CD4-positive, CD25-positive, alpha-beta regulatory T cell (primary cell): Measurements from ENCODE around the gene TNFRSF13B. TPM values are rescaled to one million over a fixed set of nuclear protein-coding genes. Genes with fewer than 3 reads are reported as not detected.

Experiments
- ATAC-seq, 2 donors: fragments of 150-1000 bp; cut with Tn5 transposase; one replicate each; pipeline ENCODE4 v1.10.0; 2021; ENCODE audit warnings: low read depth in 2 of 2, moderate number of reproducible peaks in 2 of 2, moderate library complexity in 1 of 2
- DNase-seq, 3 donors: peaks; one replicate each; pipeline versions ENCODE4 v3.0.0 to v3.0.0-alpha.2; 2012 to 2022; ENCODE audit warnings: mixed read lengths in 1 of 3
- H3K27ac ChIP-seq: one replicate; pipeline ENCODE4 v1.7.0; 2013; ENCODE audit warnings: mild to moderate bottlenecking, low read length; ENCODE audit not compliant: insufficient read depth, poor library complexity, severe bottlenecking
- H3K27me3 ChIP-seq: one replicate; pipeline ENCODE4 v1.7.0; 2013; ENCODE audit warnings: low read length; ENCODE audit not compliant: control insufficient read depth, insufficient read depth
- H3K36me3 ChIP-seq: one replicate; pipeline ENCODE4 v1.7.0; 2013; ENCODE audit warnings: mild to moderate bottlenecking, low read length, moderate library complexity; ENCODE audit not compliant: control insufficient read depth, insufficient read depth
- H3K4me1 ChIP-seq: 2 replicates; pipeline ENCODE4 v1.7.0; 2013; ENCODE audit warnings: mild to moderate bottlenecking, low read length; ENCODE audit not compliant: insufficient read depth, control insufficient read depth, poor library complexity, severe bottlenecking
- H3K4me3 ChIP-seq: one replicate; pipeline ENCODE4 v1.7.0; 2013; ENCODE audit warnings: low read depth, mild to moderate bottlenecking, low read length, moderate library complexity
- H3K9me3 ChIP-seq, 2 experiments: 1 replicate in 1 of 2; 2 replicates in 1 of 2; pipeline ENCODE4 v1.7.0; 2013; ENCODE audit warnings: low read length in 2 of 2, mild to moderate bottlenecking in 1 of 2, moderate library complexity in 1 of 2; ENCODE audit not compliant: control insufficient read depth in 2 of 2
- H3K27ac Mint-ChIP-seq, 3 donors: one replicate each; pipeline ENCODE4 v1.8.0; 2020 to 2022; ENCODE audit warnings: mild to moderate bottlenecking in 3 of 3, mixed read lengths in 3 of 3, moderate library complexity in 2 of 3
- H3K27me3 Mint-ChIP-seq: one replicate; pipeline ENCODE4 v1.8.0; 2022; ENCODE audit warnings: mild to moderate bottlenecking, mixed read lengths
- H3K36me3 Mint-ChIP-seq: one replicate; pipeline ENCODE4 v1.8.0; 2020; ENCODE audit warnings: mixed read lengths
- H3K4me1 Mint-ChIP-seq, 4 donors: one replicate each; pipeline ENCODE4 v1.8.0; 2020 to 2022; ENCODE audit warnings: mixed read lengths in 4 of 4, mild to moderate bottlenecking in 1 of 4
- H3K4me3 Mint-ChIP-seq, 4 donors: one replicate each; pipeline ENCODE4 v1.8.0; 2020 to 2022; ENCODE audit warnings: mild to moderate bottlenecking in 4 of 4, mixed read lengths in 4 of 4, moderate library complexity in 3 of 4
- H3K9me3 Mint-ChIP-seq, 7 donors: one replicate each; pipeline ENCODE4 v1.8.0; 2020 to 2022; ENCODE audit warnings: mixed read lengths in 7 of 7, mild to moderate bottlenecking in 3 of 7, moderate library complexity in 2 of 7
- polyA plus RNA-seq, 4 donors: library from polyadenylated mRNA; unstranded; fragments of 300-500 nt; fragmentation: Illumina TruSeq; gene quantifications; one replicate each; pipeline ENCODE4 v1.2.3, GENCODE V29; 2021
- total RNA-seq: library from RNA; stranded (reverse); gene quantifications from one replicate; pipeline ENCODE4 v1.2.3, GENCODE V29; 2022

Gene TNFRSF13B
- total and polyA plus RNA-seq, 5 donors from 2014 or later = 0.73 to 4.8 (median 3.1) TPM

- H3K4me3 Mint-ChIP-seq = no peak overlapping the region
- Histone ChIP-seq H3K27me3 (no peaks in the 10 kb centered on the region), H3K36me3 (no peaks in the 10 kb centered on the region), H3K27ac (no peak overlapping the region), H3K4me3 (no peak overlapping the region), H3K4me1 (no peaks in the 10 kb centered on the region), H3K9me3 (no peaks in the 10 kb centered on the region)
- H3K9me3 Mint-ChIP-seq = no peaks in the 10 kb centered on the region
- ATAC-seq (no peak), DNase-seq (no peak)
- H3K36me3 Mint-ChIP-seq = no peaks in the 10 kb centered on the region
- H3K4me1 Mint-ChIP-seq = no peaks in the 10 kb centered on the region
- no peak overlapping the region for H3K27ac Mint-ChIP-seq
- peaks cover 6% of the 10 kb centered on the region for H3K27me3 Mint-ChIP-seq
Measured at GRCh38 chr17:16940116-16940881, 31.6 kb downstream of the TNFRSF13B start.

GRCh38 chr17:16939606-16940115 is 32.3 kb downstream of the TNFRSF13B start:
- Mint-ChIP-seq H3K36me3 (no peaks in the 10 kb centered on the region), H3K27ac (no peak overlapping the region), H3K9me3 (no peaks in the 10 kb centered on the region), H3K4me3 (no peak overlapping the region), H3K4me1 (no peaks in the 10 kb centered on the region), H3K27me3 (peaks cover 6% of the 10 kb centered on the region)
- H3K27ac ChIP-seq = no peak overlapping the region
- H3K36me3 ChIP-seq = no peaks in the 10 kb centered on the region
- H3K4me1 ChIP-seq = no peaks in the 10 kb centered on the region
- no peaks in the 10 kb centered on the region for H3K27me3 ChIP-seq
- no peak for ATAC-seq
- no peaks in the 10 kb centered on the region for H3K9me3 ChIP-seq
- DNase-seq = no peak
- no peak overlapping the region for H3K4me3 ChIP-seq

GRCh38 chr17:16939208-16939576 is 32.7 kb downstream of the TNFRSF13B start:
- H3K27ac Mint-ChIP-seq = no peak overlapping the region
- DNase-seq = no peak
- no peak overlapping the region for H3K27ac ChIP-seq
- H3K36me3 Mint-ChIP-seq = no peaks in the 10 kb centered on the region
- no peak overlapping the region for H3K4me3 ChIP-seq
- ATAC-seq = no peak
- H3K27me3 ChIP-seq = no peaks in the 10 kb centered on the region
- H3K4me3 Mint-ChIP-seq = no peak overlapping the region
- H3K4me1 ChIP-seq = no peaks in the 10 kb centered on the region
- H3K4me1 Mint-ChIP-seq = no peaks in the 10 kb centered on the region
- peaks cover 6% of the 10 kb centered on the region for H3K27me3 Mint-ChIP-seq
- no peaks in the 10 kb centered on the region for H3K36me3 ChIP-seq
- no peaks in the 10 kb centered on the region for H3K9me3 Mint-ChIP-seq
- no peaks in the 10 kb centered on the region for H3K9me3 ChIP-seq

GRCh38 chr17:16938496-16939207 is 33.3 kb downstream of the TNFRSF13B start:
- no peak overlapping the region for H3K27ac Mint-ChIP-seq
- H3K9me3 Mint-ChIP-seq = no peaks in the 10 kb centered on the region
- H3K4me1 ChIP-seq = no peaks in the 10 kb centered on the region
- no peak overlapping the region for H3K4me3 Mint-ChIP-seq
- H3K36me3 ChIP-seq = no peaks in the 10 kb centered on the region
- no peaks in the 10 kb centered on the region for H3K27me3 ChIP-seq
- H3K9me3 ChIP-seq = no peaks in the 10 kb centered on the region
- no peaks in the 10 kb centered on the region for H3K4me1 Mint-ChIP-seq
- DNase-seq (no peak), ATAC-seq (no peak)
- H3K27ac ChIP-seq = no peak overlapping the region
- H3K27me3 Mint-ChIP-seq = peaks cover 6% of the 10 kb centered on the region
- H3K4me3 ChIP-seq = no peak overlapping the region
- no peaks in the 10 kb centered on the region for H3K36me3 Mint-ChIP-seq

- peaks cover 6% of the 10 kb centered on the region for H3K27me3 Mint-ChIP-seq
- no peaks in the 10 kb centered on the region for H3K36me3 Mint-ChIP-seq
Measured at GRCh38 chr17:16938031-16938430, 33.9 kb downstream of the TNFRSF13B start.

GRCh38 chr17:16937431-16937830 is 34.5 kb downstream of the TNFRSF13B start:
- DNase-seq (no peak), ATAC-seq (no peak)
- Mint-ChIP-seq H3K9me3 (no peaks in the 10 kb centered on the region), H3K4me1 (no peaks in the 10 kb centered on the region), H3K27me3 (peaks cover 6% of the 10 kb centered on the region), H3K36me3 (no peaks in the 10 kb centered on the region), H3K27ac (no peak overlapping the region), H3K4me3 (no peak overlapping the region)
- no peaks in the 10 kb centered on the region for H3K27me3 ChIP-seq
- H3K36me3 ChIP-seq = no peaks in the 10 kb centered on the region
- H3K4me3 ChIP-seq = no peak overlapping the region
- no peaks in the 10 kb centered on the region for H3K9me3 ChIP-seq
- no peaks in the 10 kb centered on the region for H3K4me1 ChIP-seq
- no peak overlapping the region for H3K27ac ChIP-seq

More at GRCh38 chr17:16938031-16938430, 33.9 kb downstream of the TNFRSF13B start:
- ATAC-seq (no peak), DNase-seq (no peak)
- no peaks in the 10 kb centered on the region for H3K36me3 ChIP-seq
- Mint-ChIP-seq H3K4me3 (no peak overlapping the region), H3K4me1 (no peaks in the 10 kb centered on the region), H3K27ac (no peak overlapping the region), H3K9me3 (no peaks in the 10 kb centered on the region)
- H3K27me3 ChIP-seq = no peaks in the 10 kb centered on the region
- no peak overlapping the region for H3K4me3 ChIP-seq
- H3K27ac ChIP-seq = no peak overlapping the region
- no peaks in the 10 kb centered on the region for H3K4me1 ChIP-seq
- no peaks in the 10 kb centered on the region for H3K9me3 ChIP-seq

GRCh38 chr17:16936536-16937310 is 35.2 kb downstream of the TNFRSF13B start:
- Histone ChIP-seq H3K4me1 (no peaks in the 10 kb centered on the region), H3K9me3 (no peaks in the 10 kb centered on the region), H3K27me3 (no peaks in the 10 kb centered on the region), H3K4me3 (no peak overlapping the region), H3K36me3 (no peaks in the 10 kb centered on the region), H3K27ac (no peak overlapping the region)
- H3K36me3 Mint-ChIP-seq = no peaks in the 10 kb centered on the region
- H3K27me3 Mint-ChIP-seq = peaks cover 3% of the 10 kb centered on the region
- H3K27ac Mint-ChIP-seq = no peak overlapping the region
- H3K9me3 Mint-ChIP-seq = no peaks in the 10 kb centered on the region
- no peaks in the 10 kb centered on the region for H3K4me1 Mint-ChIP-seq
- ATAC-seq (no peak), DNase-seq (no peak)
- H3K4me3 Mint-ChIP-seq = no peak overlapping the region
